AG04450 (cell line): ENCODE data around the gene SUSD4. TPM values are rescaled to one million over a fixed set of nuclear protein-coding genes. Genes with fewer than 3 reads are reported as not detected.

Source experiments
- CTCF ChIA-PET: fragments of 300-600, 350-600 bp; formaldehyde crosslinking; extraction: SDS; loops from one replicate; lab custom pipeline; 2022; ENCODE audit warnings: antibody characterized with exemption, inconsistent platforms; lab: Charles Lee
- POLR2A ChIA-PET: fragments of 350-600 bp; formaldehyde crosslinking; extraction: SDS; loops from one replicate; lab custom pipeline; 2021; ENCODE audit warnings: antibody characterized with exemption, inconsistent platforms; lab: Yijun Ruan, JAX
- DNase-seq: peaks from one replicate; pipeline ENCODE4 v3.0.0-alpha.2; 2011; ENCODE audit warnings: low read depth, low spot score
- H3K27ac ChIP-seq: one replicate; pipeline ENCODE4 v1.5.1; 2012; ENCODE audit warnings: low read depth, low read length, control low read depth
- H3K27me3 ChIP-seq: one replicate; pipeline ENCODE4 v1.6.0; 2012; ENCODE audit warnings: low read length; ENCODE audit not compliant: control insufficient read depth, insufficient read depth
- H3K4me3 ChIP-seq: 2 replicates; pipeline ENCODE4 v1.5.1; 2011; ENCODE audit warnings: mild to moderate bottlenecking, low read depth, low read length, control low read depth
- H3K9me3 ChIP-seq: 2 replicates; pipeline ENCODE4 v1.5.1; 2012; ENCODE audit warnings: low read length; ENCODE audit not compliant: control insufficient read depth, insufficient read depth
- polyA plus RNA-seq: library from polyadenylated mRNA; depleted of rRNA; stranded (reverse); fragments of >200 nt; gene quantifications from 2 replicates; pipeline ENCODE4 v1.2.3, GENCODE V29; 2011
- TF ChIP-seq, protein P1 (sequence below): IDR thresholded peaks from 2 replicates; pipeline ENCODE4 v1.5.1; 2011; ENCODE audit warnings: low read depth, low read length, control low read depth, inconsistent platforms

Gene SUSD4
- polyA plus RNA-seq, 1 experiment: 0.29 TPM

GRCh38 chr1:223349241-223349640 is 14.7 kb downstream of the SUSD4 start:
- ChIA-PET CTCF (no interaction called here), POLR2A (no interaction called here)
- DNase-seq: no peak
- TF ChIP-seq, protein P1, sequence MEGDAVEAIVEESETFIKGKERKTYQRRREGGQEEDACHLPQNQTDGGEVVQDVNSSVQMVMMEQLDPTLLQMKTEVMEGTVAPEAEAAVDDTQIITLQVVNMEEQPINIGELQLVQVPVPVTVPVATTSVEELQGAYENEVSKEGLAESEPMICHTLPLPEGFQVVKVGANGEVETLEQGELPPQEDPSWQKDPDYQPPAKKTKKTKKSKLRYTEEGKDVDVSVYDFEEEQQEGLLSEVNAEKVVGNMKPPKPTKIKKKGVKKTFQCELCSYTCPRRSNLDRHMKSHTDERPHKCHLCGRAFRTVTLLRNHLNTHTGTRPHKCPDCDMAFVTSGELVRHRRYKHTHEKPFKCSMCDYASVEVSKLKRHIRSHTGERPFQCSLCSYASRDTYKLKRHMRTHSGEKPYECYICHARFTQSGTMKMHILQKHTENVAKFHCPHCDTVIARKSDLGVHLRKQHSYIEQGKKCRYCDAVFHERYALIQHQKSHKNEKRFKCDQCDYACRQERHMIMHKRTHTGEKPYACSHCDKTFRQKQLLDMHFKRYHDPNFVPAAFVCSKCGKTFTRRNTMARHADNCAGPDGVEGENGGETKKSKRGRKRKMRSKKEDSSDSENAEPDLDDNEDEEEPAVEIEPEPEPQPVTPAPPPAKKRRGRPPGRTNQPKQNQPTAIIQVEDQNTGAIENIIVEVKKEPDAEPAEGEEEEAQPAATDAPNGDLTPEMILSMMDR: no peak
- peaks cover 44% of the 10 kb centered on the region for H3K27me3 ChIP-seq
- H3K4me3 ChIP-seq: no peak overlapping the region
- no peaks in the 10 kb centered on the region for H3K9me3 ChIP-seq
- no peak overlapping the region for H3K27ac ChIP-seq

- ChIA-PET POLR2A (no interaction called here), CTCF (no interaction called here)
- Histone ChIP-seq H3K27ac (no peak overlapping the region), H3K4me3 (no peak overlapping the region), H3K9me3 (no peaks in the 10 kb centered on the region), H3K27me3 (peaks cover 37% of the 10 kb centered on the region)
- no peak for DNase-seq
- TF ChIP-seq, protein P1: no peak
These were observed 15.5 kb downstream of the SUSD4 start for GRCh38 chr1:223348439-223348838.

- no peaks in the 10 kb centered on the region for H3K9me3 ChIP-seq
- DNase-seq: no peak
- H3K27me3 ChIP-seq: peaks cover 34% of the 10 kb centered on the region
- TF ChIP-seq, protein P1: no peak
- no peak overlapping the region for H3K4me3 ChIP-seq
- no peak overlapping the region for H3K27ac ChIP-seq
- CTCF ChIA-PET: no interaction called here
- POLR2A ChIA-PET: no interaction called here
These were observed 16.4 kb downstream of the SUSD4 start for GRCh38 chr1:223347583-223347982.

DNA sequence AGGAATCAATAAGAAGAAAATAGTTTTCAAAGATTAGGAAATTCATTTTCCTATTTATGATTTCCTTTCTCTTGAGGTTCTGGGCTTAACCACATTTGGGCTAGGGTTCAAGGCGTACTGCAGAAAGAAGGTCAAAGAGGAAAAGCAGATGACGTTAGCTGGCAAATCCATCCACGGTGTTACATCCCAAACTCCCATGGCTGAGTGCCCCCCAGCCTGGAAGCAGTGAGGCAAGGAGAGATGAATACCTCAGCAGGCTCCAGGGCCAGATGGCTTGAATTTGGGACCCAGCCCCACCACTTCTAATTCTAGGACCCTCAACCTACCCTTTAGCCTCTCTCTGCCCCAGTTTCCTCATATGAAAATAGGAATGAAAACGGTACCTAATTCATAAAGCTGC is 17.7 kb downstream of the SUSD4 start:
- TF ChIP-seq, protein P1: no peak
- Histone ChIP-seq H3K27ac (no peak overlapping the region), H3K9me3 (no peaks in the 10 kb centered on the region), H3K27me3 (peaks cover 31% of the 10 kb centered on the region), H3K4me3 (no peak overlapping the region)
- CTCF ChIA-PET: no interaction called here
- DNase-seq: no peak
- POLR2A ChIA-PET: no interaction called here

GRCh38 chr1:223345720-223346119 is 18.3 kb downstream of the SUSD4 start:
- Histone ChIP-seq H3K27me3 (peaks cover 28% of the 10 kb centered on the region), H3K27ac (no peak overlapping the region), H3K9me3 (no peaks in the 10 kb centered on the region), H3K4me3 (no peak overlapping the region)
- TF ChIP-seq, protein P1: no peak
- no peak for DNase-seq
- ChIA-PET CTCF (no interaction called here), POLR2A (no interaction called here)
